Measurements from ENCODE around the gene TPRG1L.

Gene TPRG1L

GRCh38 chr1:3668148-3668547 lies 43.3 kb downstream of the TPRG1L start:
- DNase-seq (ENCODE audit: low spot score): no peak

- peak; percentile 80 for DNase-seq (ENCODE audit: low spot score)
Observed at GRCh38 chr1:3668585-3669300, 43.9 kb downstream of the TPRG1L start.

GRCh38 chr1:3669421-3669821 lies 44.6 kb downstream of the TPRG1L start:
- no peak for DNase-seq (ENCODE audit: low spot score)

GRCh38 chr1:3669971-3670431 lies 45.2 kb downstream of the TPRG1L start:
- DNase-seq (ENCODE audit: low spot score): no peak

- DNase-seq (ENCODE audit: low spot score): no peak
Observed at GRCh38 chr1:3670823-3671265, 46.0 kb downstream of the TPRG1L start.

GRCh38 chr1:3671371-3672180 lies 46.8 kb downstream of the TPRG1L start:
- peak; percentile 82 for DNase-seq (ENCODE audit: low spot score)

GRCh38 chr1:3672231-3672970 lies 47.6 kb downstream of the TPRG1L start:
- no peak for DNase-seq (ENCODE audit: low spot score)

GRCh38 chr1:3672971-3673361 lies 48.2 kb downstream of the TPRG1L start:
- DNase-seq (ENCODE audit: low spot score): no peak

- peak; percentile 15 for DNase-seq (ENCODE audit: low spot score)
Observed at GRCh38 chr1:3673381-3674099, 48.7 kb downstream of the TPRG1L start.

GRCh38 chr1:3674100-3675094 lies 49.6 kb downstream of the TPRG1L start:
- DNase-seq (ENCODE audit: low spot score): peak; percentile 58

- DNase-seq (ENCODE audit: low spot score): no peak
Observed at GRCh38 chr1:3675436-3675835, 50.6 kb downstream of the TPRG1L start.

- DNase-seq (ENCODE audit: low spot score): no peak
Observed at GRCh38 chr1:3676581-3677470, 52.0 kb downstream of the TPRG1L start.

- no peak for DNase-seq (ENCODE audit: low spot score)
Observed at GRCh38 chr1:3677484-3677883, 52.7 kb downstream of the TPRG1L start.

GRCh38 chr1:3678361-3679097 lies 53.7 kb downstream of the TPRG1L start:
- DNase-seq (ENCODE audit: low spot score): no peak

- DNase-seq (ENCODE audit: low spot score): no peak
Observed at GRCh38 chr1:3679098-3679555, 54.3 kb downstream of the TPRG1L start.

Measured in kidney tubule cell (primary cell).